HG03039 (cell line): ENCODE measurements around the gene SPOCD1.

ENCODE experiments used
- ATAC-seq: cut with Tn5 transposase; IDR thresholded peaks from one replicate; pipeline ENCODE4 v1.9.1; 2021; ENCODE audit warnings: mild to moderate bottlenecking, moderate library complexity; ENCODE audit not compliant: unreplicated experiment

Gene SPOCD1

DNA sequence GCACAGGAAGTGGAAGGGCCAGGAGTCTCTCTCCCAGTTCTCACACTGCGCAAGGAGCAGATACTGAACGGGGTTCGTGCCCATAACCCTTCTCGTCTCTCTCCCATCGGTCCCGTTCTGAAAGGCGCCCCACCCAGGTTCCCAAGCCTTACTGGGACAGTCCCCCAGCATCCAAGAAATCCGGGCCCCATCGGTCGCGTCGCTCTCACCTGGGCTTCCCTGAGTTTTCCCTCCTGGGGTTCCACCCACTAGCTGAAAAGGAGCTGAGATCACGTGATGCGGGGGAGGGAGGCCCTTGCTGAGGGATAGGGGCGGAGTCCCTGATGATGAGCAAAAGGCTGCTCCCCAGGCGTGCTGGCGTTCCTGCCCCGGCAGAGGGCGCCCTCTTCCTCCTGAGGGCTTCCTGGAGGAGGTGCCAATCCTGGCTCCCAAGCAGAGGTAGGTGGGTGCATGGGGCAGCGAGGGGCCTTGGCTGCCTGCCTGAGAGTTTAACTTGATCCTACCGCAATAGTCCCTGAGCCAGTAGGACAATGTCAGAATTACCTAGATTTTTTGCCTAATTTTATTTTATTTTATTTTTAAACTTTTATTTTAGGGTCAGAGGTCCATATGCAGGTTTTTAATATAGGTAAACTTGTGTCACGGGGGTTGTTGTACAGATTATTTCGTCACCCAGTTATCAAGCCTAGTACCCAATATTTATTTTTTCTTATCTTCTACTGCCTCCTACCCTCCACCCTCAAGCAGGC is at the start of gene SPOCD1:
TSS of gene SPOCD1 (minus strand) at position 271 of the 749 bp plus-strand sequence. CDS start 689 bp downstream, outside the sequence.
- ATAC-seq: no peak

DNA sequence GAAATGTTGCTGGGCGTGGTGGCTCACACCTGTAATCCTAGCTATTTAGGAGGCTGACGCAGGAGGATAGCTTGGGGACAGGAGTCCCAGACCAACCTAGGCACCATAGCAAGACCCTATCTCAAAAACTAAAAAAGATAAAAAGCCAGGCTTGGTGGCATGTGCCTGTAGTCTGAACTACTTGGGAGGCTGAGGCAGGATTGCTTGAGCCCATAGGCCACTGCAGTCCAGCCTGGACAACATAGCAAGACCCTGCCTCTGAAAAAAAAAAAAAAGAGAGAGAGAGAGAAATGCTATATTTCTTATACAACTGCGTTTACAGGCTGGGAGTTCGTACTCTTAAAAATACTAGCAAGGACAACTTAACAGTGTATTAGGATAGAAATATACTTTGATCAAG is 46.2 kb upstream of the SPOCD1 start:
- no peak for ATAC-seq

GRCh38 chr1:31861346-31861745 is 45.5 kb upstream of the SPOCD1 start:
- ATAC-seq: no peak

DNA sequence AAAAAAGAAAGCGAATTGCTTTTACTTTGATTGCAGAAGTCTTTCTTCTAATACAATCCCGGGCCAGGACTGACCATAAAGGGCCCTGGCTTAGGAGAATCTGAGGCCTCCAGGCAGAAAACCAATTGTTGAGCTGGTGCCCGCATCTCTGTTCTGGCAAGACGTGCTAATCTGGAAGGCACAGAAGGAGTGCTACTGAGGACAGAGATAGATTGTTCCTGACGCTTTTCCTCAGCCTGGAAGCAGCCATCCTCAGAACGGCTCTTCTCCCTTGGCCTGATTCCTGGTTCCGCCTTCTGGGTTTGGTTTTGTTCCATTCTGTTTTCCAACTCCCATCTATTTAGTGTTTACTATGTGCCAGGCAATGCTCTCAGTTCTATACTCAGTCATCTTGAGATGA is 44.8 kb upstream of the SPOCD1 start:
- ATAC-seq: no peak

DNA sequence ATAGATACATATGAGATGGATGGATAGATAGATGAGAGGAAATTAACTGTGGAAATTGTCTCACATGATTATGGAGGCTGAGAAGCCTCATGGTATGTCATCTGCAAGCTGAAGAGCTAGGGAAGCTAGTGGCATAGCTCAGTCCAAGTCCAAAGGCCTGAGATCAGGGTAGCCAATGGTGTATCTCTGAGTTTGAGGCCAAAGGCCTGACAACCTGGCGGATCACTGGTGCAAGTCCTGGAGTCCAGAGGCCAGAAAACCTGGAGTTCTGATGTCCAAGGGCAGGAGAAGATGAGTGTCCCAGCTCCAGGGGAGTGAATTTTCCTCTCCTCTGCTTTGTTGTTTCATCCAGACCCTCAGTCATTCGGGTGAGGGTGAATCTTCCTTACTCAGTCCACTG is 43.9 kb upstream of the SPOCD1 start:
- ATAC-seq: no peak

GRCh38 chr1:31859044-31859443 is 43.2 kb upstream of the SPOCD1 start:
- no peak for ATAC-seq

DNA sequence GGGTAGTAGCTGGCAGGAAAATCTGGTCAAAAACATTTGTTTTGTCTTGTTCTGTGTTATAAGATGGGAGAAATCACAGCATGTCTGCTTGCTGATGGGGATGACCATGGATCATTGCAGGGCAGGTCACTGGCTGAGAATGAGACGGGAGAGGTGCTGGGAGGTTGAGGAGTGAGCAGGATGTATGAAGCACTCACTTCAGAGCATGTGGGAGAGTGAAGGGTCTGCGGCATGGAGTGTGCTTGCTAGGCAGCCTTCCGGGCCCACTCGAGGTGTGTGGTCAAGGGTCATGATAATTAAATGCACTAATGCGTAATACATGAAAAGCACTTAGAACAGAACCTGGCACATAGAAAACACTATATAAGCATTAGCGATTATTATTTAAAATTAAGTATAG is 42.0 kb upstream of the SPOCD1 start:
- ATAC-seq: no peak

DNA sequence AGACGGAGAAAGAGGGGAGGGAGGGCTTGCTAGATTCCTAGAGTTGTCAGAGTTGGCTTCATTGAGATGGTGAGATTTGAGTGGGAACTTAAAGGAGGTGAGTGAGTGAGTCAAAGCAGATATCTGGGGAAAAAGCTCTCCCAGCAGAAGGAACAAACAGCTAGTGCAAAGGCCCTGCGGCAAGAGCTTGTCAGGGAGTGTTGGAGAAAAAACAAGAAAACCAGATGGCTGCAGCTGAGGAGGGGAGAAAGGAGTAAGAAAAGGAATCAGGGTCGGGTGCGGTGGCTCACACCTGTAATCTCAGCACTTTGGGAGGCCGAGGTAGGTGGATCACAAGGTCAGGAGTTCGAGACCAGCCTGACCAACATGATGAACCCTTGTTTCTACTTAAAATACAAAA is 40.3 kb upstream of the SPOCD1 start:
- no peak for ATAC-seq

- no peak for ATAC-seq
Observed at GRCh38 chr1:31855038-31855845, 39.4 kb upstream of the SPOCD1 start.

DNA sequence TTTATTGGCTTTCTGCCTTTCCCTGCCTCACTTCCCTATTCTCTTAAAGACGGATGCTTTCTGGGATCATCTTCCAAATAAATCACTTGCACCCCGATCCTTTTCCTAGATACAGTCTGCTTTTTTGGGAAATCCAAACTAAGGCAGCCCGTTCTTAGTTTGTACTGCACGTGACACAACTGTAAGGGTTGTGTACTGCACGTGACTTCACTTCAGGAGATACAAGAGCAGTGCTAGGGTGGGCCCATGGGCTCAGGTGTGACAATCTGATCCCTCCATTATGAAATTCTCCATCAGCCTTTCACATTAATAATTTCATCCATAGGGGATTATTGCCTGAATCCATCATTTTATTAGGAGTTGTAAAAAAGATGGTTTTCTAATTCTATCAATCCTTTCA is 33.8 kb upstream of the SPOCD1 start:
- ATAC-seq: no peak

- no peak for ATAC-seq
Observed at GRCh38 chr1:31848381-31848897, 32.6 kb upstream of the SPOCD1 start.

DNA sequence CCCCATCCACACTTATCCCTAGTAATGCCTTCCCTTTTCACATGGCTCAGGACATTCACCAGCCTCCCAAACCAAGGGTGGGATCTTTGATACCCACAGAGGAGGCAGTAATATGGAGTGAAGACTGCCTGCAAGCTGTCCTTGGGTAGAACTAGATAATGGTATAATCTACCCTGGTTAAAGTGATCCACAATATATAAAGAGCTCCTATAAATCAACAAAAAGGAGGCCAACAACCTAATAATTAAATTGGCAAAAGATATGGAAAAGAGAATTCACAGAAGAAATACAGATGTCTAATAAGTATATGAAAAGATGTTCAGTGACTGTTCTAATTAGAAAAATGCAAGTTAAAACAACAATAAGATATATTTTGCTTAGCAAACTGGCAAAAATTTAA is 30.7 kb upstream of the SPOCD1 start:
- ATAC-seq: no peak

GRCh38 chr1:31843506-31843905 is 27.7 kb upstream of the SPOCD1 start:
- ATAC-seq: no peak

GRCh38 chr1:31839662-31840343 is 24.0 kb upstream of the SPOCD1 start:
- no peak for ATAC-seq

- no peak for ATAC-seq
Observed at GRCh38 chr1:31837451-31838158, 21.8 kb upstream of the SPOCD1 start.

DNA sequence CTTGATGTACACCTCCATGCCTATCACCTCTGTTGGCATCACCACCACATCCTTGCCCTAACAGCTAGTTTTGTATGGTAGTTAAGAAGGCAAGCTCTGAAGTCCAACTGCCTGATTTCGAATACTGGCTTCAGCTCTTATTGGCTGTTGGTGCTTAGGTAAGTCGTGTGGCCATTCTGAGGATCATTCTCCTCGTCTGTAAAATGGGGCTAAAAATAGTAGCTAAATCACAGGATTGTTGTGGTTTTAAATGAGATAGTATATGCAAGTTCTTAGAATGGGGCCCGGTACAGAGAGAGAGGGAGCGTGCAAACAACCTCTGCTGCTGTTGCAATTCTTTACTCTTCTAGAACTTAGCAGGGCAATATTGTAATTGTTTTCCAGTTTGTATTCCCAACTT is 20.8 kb upstream of the SPOCD1 start:
- ATAC-seq: no peak

GRCh38 chr1:31835415-31835814 is 19.6 kb upstream of the SPOCD1 start:
- no peak for ATAC-seq

GRCh38 chr1:31834501-31834900 is 18.7 kb upstream of the SPOCD1 start:
- no peak for ATAC-seq

DNA sequence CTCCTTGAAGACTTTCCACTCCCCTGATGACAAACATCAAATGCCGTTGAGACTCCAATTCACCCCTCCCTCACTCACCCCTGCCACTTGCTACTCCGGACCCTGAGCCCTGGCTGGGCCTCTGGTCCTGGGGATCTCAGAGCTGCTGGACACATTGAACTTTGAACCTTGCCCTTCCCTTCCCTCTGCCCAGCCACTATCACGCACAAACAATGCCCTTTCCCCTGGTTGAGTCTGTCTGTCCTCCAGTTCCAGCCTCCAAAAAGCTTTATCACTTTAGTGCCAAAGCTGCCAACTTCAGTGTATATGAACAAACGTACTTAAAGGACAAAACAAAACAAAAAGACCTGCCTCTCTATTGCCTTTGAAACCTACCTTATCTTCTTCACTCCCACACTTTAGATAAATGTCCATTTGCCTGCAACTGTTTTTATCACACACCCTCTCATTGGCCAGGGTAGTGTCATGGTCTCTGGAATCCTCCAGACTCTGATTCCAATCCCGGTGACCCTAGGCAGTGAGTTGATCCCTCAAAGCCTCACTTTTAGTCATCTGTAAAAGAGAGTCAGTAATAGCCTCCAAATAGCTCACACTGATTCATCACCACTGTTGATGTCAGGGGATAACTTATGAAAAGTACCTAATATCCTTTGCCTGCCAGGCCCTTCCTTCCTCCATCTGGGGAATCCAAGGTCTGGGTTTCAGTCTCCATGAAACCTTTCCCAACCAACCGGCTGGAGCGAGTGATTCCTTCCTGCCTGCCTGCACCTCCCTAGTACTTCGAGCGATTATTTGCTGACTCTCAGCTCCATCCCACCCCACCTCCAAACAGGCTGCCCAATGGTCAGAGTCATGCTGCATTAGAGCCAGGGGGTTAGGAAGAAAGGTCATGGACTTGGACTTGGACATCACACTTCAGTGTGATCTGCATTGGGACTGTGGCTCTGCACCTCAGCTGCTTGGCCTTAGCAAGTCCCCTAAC is 15.9 kb upstream of the SPOCD1 start:
- no peak for ATAC-seq

DNA sequence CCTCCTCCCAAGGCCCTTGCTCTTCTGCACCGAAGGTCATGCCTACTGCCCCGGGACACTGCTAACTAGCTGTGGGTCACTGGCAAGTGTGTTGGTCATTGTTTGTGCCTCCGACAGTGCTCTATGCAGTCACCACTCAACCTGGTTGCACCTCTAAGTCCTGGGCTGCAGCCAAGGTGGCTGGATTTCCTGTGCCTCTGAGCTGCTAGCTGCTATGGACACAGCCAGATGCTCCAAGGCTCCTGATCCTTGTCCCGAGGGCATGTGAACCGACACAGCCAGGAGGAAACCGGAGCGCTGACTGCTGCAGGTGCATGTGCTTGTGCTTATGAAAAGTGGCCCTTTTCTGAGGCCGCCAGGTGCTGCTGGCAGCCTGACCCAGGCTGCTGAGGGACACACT is 14.7 kb upstream of the SPOCD1 start:
- ATAC-seq: no peak
